A549 (cell line): Measurements from ENCODE around the gene PADI2. TPM values are rescaled to one million over a fixed set of nuclear protein-coding genes. Genes with fewer than 3 reads are reported as not detected.

Experiments
- ATAC-seq, 2 experiments: fragments of 200-7000 bp in 1 of 2; fragments of >200 bp in 1 of 2; cut with Nextera tagmentation in 1 of 2; cut with Tn5 transposase in 1 of 2; 3 replicates each; pipeline versions ENCODE4 v1.8.0 to v1.9.1; 2018 to 2020; ENCODE audit warnings: mild to moderate bottlenecking in 1 of 2, moderate library complexity in 1 of 2
- CTCF ChIA-PET: fragments of 300-600 bp; sonication (Branson Sonifier 250); formaldehyde crosslinking; extraction: SDS; loops from one replicate; lab custom pipeline; 2021; ENCODE audit warnings: antibody characterized with exemption, inconsistent platforms; lab: Yijun Ruan, JAX
- POLR2A ChIA-PET: fragments of 350-600 bp; formaldehyde crosslinking; extraction: SDS; loops from one replicate; lab custom pipeline; 2021; ENCODE audit warnings: antibody characterized with exemption, inconsistent platforms; lab: Yijun Ruan, JAX
- DNase-seq, 2 experiments: peaks; one replicate each; pipeline versions ENCODE4 v3.0.0 to v3.0.0-alpha.2; 2011 to 2016; ENCODE audit warnings: low read depth in 1 of 2, low spot score in 1 of 2
- FAIRE-seq: peaks from 2 replicates; lab custom pipeline; 2011; peaks lifted over from hg19 to GRCh38; lab: Jason Lieb, UNC
- H3K27ac ChIP-seq, 2 experiments: fragments of >200 bp; sonication (Bioruptor Twin); formaldehyde crosslinking; 3 replicates each; pipeline ENCODE4 v1.5.1; 2016 to 2017
- H3K4me1 ChIP-seq: fragments of >200 bp; sonication (Bioruptor Twin); formaldehyde crosslinking; 3 replicates; pipeline ENCODE4 v1.6.1; 2016
- H3K4me2 ChIP-seq: fragments of >200 bp; sonication (Bioruptor Twin); formaldehyde crosslinking; 3 replicates; pipeline ENCODE4 v1.6.1; 2016
- H3K4me3 ChIP-seq: fragments of >200 bp; sonication (Bioruptor Twin); formaldehyde crosslinking; 3 replicates; pipeline ENCODE4 v1.5.1; 2016
- H3K9me3 ChIP-seq: fragments of >200 bp; sonication (Bioruptor Twin); formaldehyde crosslinking; 3 replicates; pipeline ENCODE4 v1.6.1; 2016
- ATOH8 ChIP-seq: fragments of 250-450 bp; sonication (Bioruptor Pico); IDR thresholded peaks from 2 replicates; pipeline ENCODE4 v1.5.0; 2020; ENCODE audit warnings: low read depth, mild to moderate bottlenecking, moderate library complexity
- BCL3 ChIP-seq: fragments of >200 bp; sonication (Bioruptor Twin); formaldehyde crosslinking; IDR thresholded peaks from 3 replicates; pipeline ENCODE4 v1.6.1; 2016
- BHLHE40 ChIP-seq: IDR thresholded peaks from 2 replicates; pipeline ENCODE4 v1.6.1; 2012; ENCODE audit warnings: low read depth, low read length, inconsistent platforms
- CBX2 ChIP-seq: fragments of 200-600 bp; sonication (generic); IDR thresholded peaks from 2 replicates; pipeline ENCODE4 v1.6.1; 2016; ENCODE audit warnings: low read depth, mild to moderate bottlenecking, borderline replicate concordance
- CBX8 ChIP-seq: fragments of 200-600 bp; sonication (generic); IDR thresholded peaks from 2 replicates; pipeline ENCODE4 v1.6.1; 2016
- CHD2 ChIP-seq: fragments of 150-350 bp; IDR thresholded peaks from 2 replicates; pipeline ENCODE4 v1.6.1; 2014; ENCODE audit warnings: low read length; ENCODE audit not compliant: partially characterized antibody
- EHF ChIP-seq: fragments of 250-450 bp; sonication (Bioruptor Pico); IDR thresholded peaks from 2 replicates; pipeline ENCODE4 v1.5.0; 2020; ENCODE audit warnings: mild to moderate bottlenecking
- EHMT2 ChIP-seq: fragments of 200-600 bp; sonication (generic); IDR thresholded peaks from 2 replicates; pipeline ENCODE4 v1.6.1; 2016; ENCODE audit warnings: antibody characterized with exemption, low read depth, mild to moderate bottlenecking, moderate library complexity
- ELK1 ChIP-seq: fragments of 150-350 bp; IDR thresholded peaks from 2 replicates; pipeline ENCODE4 v1.6.1; 2014; ENCODE audit warnings: low read depth, mild to moderate bottlenecking, low read length
- FOSB ChIP-seq: fragments of 250-450 bp; sonication (Bioruptor Pico); IDR thresholded peaks from 2 replicates; pipeline ENCODE4 v1.5.0; 2020; ENCODE audit warnings: mild to moderate bottlenecking, moderate library complexity
- HMGXB4 ChIP-seq: fragments of 250-450 bp; sonication (Bioruptor Pico); IDR thresholded peaks from 2 replicates; pipeline ENCODE4 v1.5.0; 2021; ENCODE audit warnings: mild to moderate bottlenecking, moderate library complexity, borderline replicate concordance
- HOXA7 ChIP-seq: fragments of 250-450 bp; sonication (Bioruptor Pico); IDR thresholded peaks from 2 replicates; pipeline ENCODE4 v1.5.0; 2020; ENCODE audit warnings: mild to moderate bottlenecking, moderate library complexity
- HOXB13 ChIP-seq: fragments of 250-450 bp; sonication (Bioruptor Pico); IDR thresholded peaks from 2 replicates; pipeline ENCODE4 v1.5.0; 2020; ENCODE audit warnings: low read depth, mild to moderate bottlenecking, moderate library complexity
- JUN ChIP-seq, 2 experiments: fragments of >200 bp; sonication (Bioruptor Twin); formaldehyde crosslinking; IDR thresholded peaks; 2 replicates in 1 of 2; 3 replicates in 1 of 2; pipeline ENCODE4 v1.6.1; 2016 to 2017
- KDM5A ChIP-seq: fragments of 200-600 bp; sonication (generic); IDR thresholded peaks from 2 replicates; pipeline ENCODE4 v1.6.1; 2016; ENCODE audit warnings: antibody characterized with exemption, mild to moderate bottlenecking
- MAX ChIP-seq: IDR thresholded peaks from 2 replicates; pipeline ENCODE4 v1.6.1; 2012
- MAZ ChIP-seq: fragments of 150-350 bp; IDR thresholded peaks from 2 replicates; pipeline ENCODE4 v1.6.1; 2014; ENCODE audit warnings: antibody characterized with exemption, low read depth, low read length, borderline replicate concordance
- NR3C1 ChIP-seq: fragments of >200 bp; sonication (Bioruptor Twin); formaldehyde crosslinking; IDR thresholded peaks from 3 replicates; pipeline ENCODE4 v1.6.1; 2017
- POLR2AphosphoS2 ChIP-seq: conservative IDR thresholded peaks from 2 replicates; pipeline ENCODE4 v1.6.1; 2012; ENCODE audit warnings: low read length, improper control_type of control experiment, inconsistent platforms
- RFX5 ChIP-seq: fragments of 450-650 bp; IDR thresholded peaks from 2 replicates; pipeline ENCODE4 v1.7.1; 2014; ENCODE audit warnings: antibody characterized with exemption, mild to moderate bottlenecking, moderate library complexity
- RNF2 ChIP-seq: fragments of 200-600 bp; sonication (generic); IDR thresholded peaks from 2 replicates; pipeline ENCODE4 v1.6.1; 2016; ENCODE audit warnings: low read depth, mild to moderate bottlenecking, antibody characterized with exemption, moderate library complexity, borderline replicate concordance
- SMC3 ChIP-seq: fragments of >200 bp; sonication (Bioruptor Twin); formaldehyde crosslinking; IDR thresholded peaks from 3 replicates; pipeline ENCODE4 v1.6.1; 2018; ENCODE audit warnings: inconsistent platforms
- TFCP2L1 ChIP-seq: fragments of 250-450 bp; sonication (Bioruptor Pico); IDR thresholded peaks from 2 replicates; pipeline ENCODE4 v1.5.0; 2021; ENCODE audit warnings: mild to moderate bottlenecking
- USF2 ChIP-seq: fragments of 450-650 bp; IDR thresholded peaks from 2 replicates; pipeline ENCODE4 v1.6.1; 2014; ENCODE audit warnings: antibody characterized with exemption
- ZFP36 ChIP-seq: fragments of 450-650 bp; IDR thresholded peaks from 2 replicates; pipeline ENCODE4 v1.6.1; 2014; ENCODE audit warnings: borderline replicate concordance; ENCODE audit not compliant: partially characterized antibody
- ZNF302 ChIP-seq: fragments of 250-450 bp; sonication (Bioruptor Pico); IDR thresholded peaks from 2 replicates; pipeline ENCODE4 v1.9.0; 2021; ENCODE audit warnings: inconsistent platforms, mild to moderate bottlenecking, moderate library complexity
- ZSCAN20 ChIP-seq: fragments of 250-450 bp; sonication (Bioruptor Pico); IDR thresholded peaks from 2 replicates; pipeline ENCODE4 v1.8.0; 2022; ENCODE audit warnings: mild to moderate bottlenecking, moderate library complexity
- WGBS: methylation state at CpG from one replicate; pipeline ENCODE4 v1.1.6; 2017; ENCODE audit errors: missing lambda C conversion rate; 5-methylcytosine and 5-hydroxymethylcytosine counted together
- polyA plus RNA-seq, 4 experiments: library from polyadenylated mRNA; depleted of rRNA in 3 of 4; stranded (reverse); fragments of >200 nt; fragmentation: RNase III in 1 of 4; extraction: RNeasy Plus Mini Kit Qiagen cat#74134 plus additional on column Dnase treatment in 1 of 4; gene quantifications; 2 replicates in 3 of 4; 3 replicates in 1 of 4; pipeline ENCODE4 v1.2.3, GENCODE V29; 2011 to 2017

Gene PADI2
- polyA plus RNA-seq, 2 of the 4 experiments (the other 2 are of a cell fraction): 1.1 to 1.3 TPM

- FAIRE-seq (no peak), ATAC-seq (no peak), DNase-seq (no peak)
- Histone ChIP-seq H3K4me3 (no peak overlapping the region), H3K27ac (no peak overlapping the region), H3K4me2 (no peak overlapping the region), H3K9me3 (no peaks in the 10 kb centered on the region), H3K4me1 (no peaks in the 10 kb centered on the region)
- ChIA-PET POLR2A (no interaction called here), CTCF (interaction anchor here (0.9 to 2.4 kb wide), 3 partner anchors 15 to 69 kb away, joined by 3 to 10 read pairs (median 4); no protein-coding TSS in a partner anchor)
- TF ChIP-seq BCL3 (no peak), NR3C1 (no peak), ZNF302 (CRISPR knock-in tag) (no peak), TFCP2L1 (CRISPR knock-in tag) (no peak), JUN (IDR thresholded peaks at IDR 0.05) (no peak), ZSCAN20 (no peak), FOSB (CRISPR knock-in tag) (no peak), BHLHE40 (no peak), EHF (CRISPR knock-in tag) (no peak), CBX8 (no peak), MAX (no peak), ELK1 (no peak), POLR2AphosphoS2 (no peak), HOXA7 (CRISPR knock-in tag) (no peak), CBX2 (no peak), EHMT2 (no peak)
- 92% methylated on average over 2 of the region's 2 CpGs for WGBS
Measured at GRCh38 chr1:17020502-17020901, 98.7 kb downstream of the PADI2 start.

- DNase-seq: no peak
- H3K27ac ChIP-seq: no peak overlapping the region
- no peak overlapping the region for H3K4me3 ChIP-seq
- ATAC-seq: no peak
- H3K4me2 ChIP-seq: no peak overlapping the region
- no peak for FAIRE-seq
- H3K9me3 ChIP-seq: no peaks in the 10 kb centered on the region
- CTCF ChIA-PET: interaction anchor here (0.8 to 1.4 kb wide), 5 partner anchors 15 to 63 kb away, joined by 3 to 9 read pairs (median 3); no protein-coding TSS in a partner anchor
- POLR2A ChIA-PET: interaction anchor here (1.1 kb wide), 1 partner anchor 58 kb away, joined by 3 read pairs; no protein-coding TSS in a partner anchor
- no peak for TF ChIP-seq HOXA7 (CRISPR knock-in tag)
- TF ChIP-seq KDM5A: no peak
- TF ChIP-seq CHD2: no peak
- no peak for TF ChIP-seq USF2
- no peak for TF ChIP-seq FOSB (CRISPR knock-in tag)
- TF ChIP-seq MAZ: no peak
- TF ChIP-seq ZFP36: no peak
- no peak for TF ChIP-seq RNF2
- no peak for TF ChIP-seq RFX5
- no peak for TF ChIP-seq SMC3
- TF ChIP-seq HMGXB4 (CRISPR knock-in tag): no peak
- no peak for TF ChIP-seq NR3C1
- TF ChIP-seq ATOH8 (CRISPR knock-in tag): no peak
- no peak for TF ChIP-seq BHLHE40
- no peak for TF ChIP-seq EHMT2
- TF ChIP-seq ZNF302 (CRISPR knock-in tag): no peak
- TF ChIP-seq HOXB13 (CRISPR knock-in tag): no peak
- 22% methylated on average over 1 of the region's 1 CpG for WGBS
- no peaks in the 10 kb centered on the region for H3K4me1 ChIP-seq
Measured at GRCh38 chr1:17018849-17019248, 100.4 kb downstream of the PADI2 start.
